Measurements from ENCODE around the gene ANGPTL1.

ANGPTL1 gene
- 0 reads per million in 2 experiments for total RNA-seq

- DNase-seq (ENCODE audit: low read depth): no peak
Observed at GRCh38 chr1:178870944-178871343, at the start of gene ANGPTL1. TSS of gene ANGPTL1 (minus strand) at chr1:178871077. CDS start at chr1:178865776, 5,301 bp downstream.

- DNase-seq (ENCODE audit: low read depth): no peak
Observed at GRCh38 chr1:178919581-178919980, 48.7 kb upstream of the ANGPTL1 start.

- DNase-seq (ENCODE audit: low read depth): no peak
Observed at GRCh38 chr1:178918955-178919354, 48.1 kb upstream of the ANGPTL1 start.

- DNase-seq (ENCODE audit: low read depth): no peak
Observed at GRCh38 chr1:178918308-178918707, 47.4 kb upstream of the ANGPTL1 start.

GRCh38 chr1:178916448-178917174 is 45.7 kb upstream of the ANGPTL1 start:
- DNase-seq (ENCODE audit: low read depth): no peak

GRCh38 chr1:178912597-178912996 is 41.7 kb upstream of the ANGPTL1 start:
- no peak for DNase-seq (ENCODE audit: low read depth)

GRCh38 chr1:178910023-178910422 is 39.1 kb upstream of the ANGPTL1 start:
- DNase-seq (ENCODE audit: low read depth): no peak

GRCh38 chr1:178908358-178908757 is 37.5 kb upstream of the ANGPTL1 start:
- DNase-seq (ENCODE audit: low read depth): no peak

GRCh38 chr1:178901482-178902125 is 30.7 kb upstream of the ANGPTL1 start:
- no peak for DNase-seq (ENCODE audit: low read depth)

- no peak for DNase-seq (ENCODE audit: low read depth)
Observed at GRCh38 chr1:178899402-178899801, 28.5 kb upstream of the ANGPTL1 start.

GRCh38 chr1:178898401-178898800 is 27.5 kb upstream of the ANGPTL1 start:
- DNase-seq (ENCODE audit: low read depth): no peak

GRCh38 chr1:178895928-178896327 is 25.1 kb upstream of the ANGPTL1 start:
- no peak for DNase-seq (ENCODE audit: low read depth)

GRCh38 chr1:178886551-178886950 is 15.7 kb upstream of the ANGPTL1 start:
- DNase-seq (ENCODE audit: low read depth): no peak

- no peak for DNase-seq (ENCODE audit: low read depth)
Observed at GRCh38 chr1:178885869-178886268, 15.0 kb upstream of the ANGPTL1 start.

GRCh38 chr1:178881950-178882349 is 11.1 kb upstream of the ANGPTL1 start:
- DNase-seq (ENCODE audit: low read depth): no peak

- no peak for DNase-seq (ENCODE audit: low read depth)
Observed at GRCh38 chr1:178877896-178878295, 7.0 kb upstream of the ANGPTL1 start.

GRCh38 chr1:178875936-178876335 is 5.1 kb upstream of the ANGPTL1 start:
- no peak for DNase-seq (ENCODE audit: low read depth)

- DNase-seq (ENCODE audit: low read depth): no peak
Observed at GRCh38 chr1:178874966-178875365, 4.1 kb upstream of the ANGPTL1 start.

GRCh38 chr1:178871551-178872320 is 859 bp upstream of the ANGPTL1 start:
- DNase-seq (ENCODE audit: low read depth): no peak

GRCh38 chr1:178870221-178870620 is 656 bp downstream of the ANGPTL1 start:
- DNase-seq (ENCODE audit: low read depth): no peak

- DNase-seq (ENCODE audit: low read depth): no peak
Observed at GRCh38 chr1:178869119-178869697, 1.7 kb downstream of the ANGPTL1 start.

GRCh38 chr1:178868706-178869105 is 2.2 kb downstream of the ANGPTL1 start:
- DNase-seq (ENCODE audit: low read depth): no peak

Measured in T follicular helper cell (primary cell).